ENCODE measurements around the gene RRAGC. TPM values are rescaled to one million over a fixed set of nuclear protein-coding genes. Genes with fewer than 3 reads are reported as not detected.
A peak's percentile ranks its signal among the peaks of the same experiment; 100 is the strongest.

RRAGC gene
- total and polyA plus RNA-seq, 9 of the 15 experiments (the other 6 are each of a cell fraction or from before 2014, with no cell fraction given): 3.9 to 16.9 (median 10.9) TPM

DNA sequence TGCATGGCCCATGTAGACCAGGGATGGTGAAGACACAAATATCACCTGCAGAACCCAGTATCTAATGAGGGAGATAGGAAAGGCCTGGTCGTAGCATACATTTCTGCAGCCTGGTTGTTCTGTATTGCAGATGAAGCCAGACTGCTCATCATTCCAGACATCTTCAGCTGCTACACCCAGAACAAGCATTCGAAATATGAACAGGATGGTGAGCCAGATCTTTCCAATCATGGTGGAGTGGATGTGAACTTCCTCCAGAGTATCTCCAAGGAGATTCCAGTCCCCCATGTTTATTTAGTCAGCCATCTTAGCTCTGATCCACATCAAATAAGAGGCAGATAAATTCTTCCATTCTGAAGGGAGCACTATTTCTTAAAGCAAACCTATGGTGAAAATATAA, 16.2 kb upstream of the RRAGC start (continued):
- TF ChIP-seq ILK (tag; IDR thresholded peaks at IDR 0.05; ENCODE audit: borderline replicate concordance, low read depth): no peak

DNA sequence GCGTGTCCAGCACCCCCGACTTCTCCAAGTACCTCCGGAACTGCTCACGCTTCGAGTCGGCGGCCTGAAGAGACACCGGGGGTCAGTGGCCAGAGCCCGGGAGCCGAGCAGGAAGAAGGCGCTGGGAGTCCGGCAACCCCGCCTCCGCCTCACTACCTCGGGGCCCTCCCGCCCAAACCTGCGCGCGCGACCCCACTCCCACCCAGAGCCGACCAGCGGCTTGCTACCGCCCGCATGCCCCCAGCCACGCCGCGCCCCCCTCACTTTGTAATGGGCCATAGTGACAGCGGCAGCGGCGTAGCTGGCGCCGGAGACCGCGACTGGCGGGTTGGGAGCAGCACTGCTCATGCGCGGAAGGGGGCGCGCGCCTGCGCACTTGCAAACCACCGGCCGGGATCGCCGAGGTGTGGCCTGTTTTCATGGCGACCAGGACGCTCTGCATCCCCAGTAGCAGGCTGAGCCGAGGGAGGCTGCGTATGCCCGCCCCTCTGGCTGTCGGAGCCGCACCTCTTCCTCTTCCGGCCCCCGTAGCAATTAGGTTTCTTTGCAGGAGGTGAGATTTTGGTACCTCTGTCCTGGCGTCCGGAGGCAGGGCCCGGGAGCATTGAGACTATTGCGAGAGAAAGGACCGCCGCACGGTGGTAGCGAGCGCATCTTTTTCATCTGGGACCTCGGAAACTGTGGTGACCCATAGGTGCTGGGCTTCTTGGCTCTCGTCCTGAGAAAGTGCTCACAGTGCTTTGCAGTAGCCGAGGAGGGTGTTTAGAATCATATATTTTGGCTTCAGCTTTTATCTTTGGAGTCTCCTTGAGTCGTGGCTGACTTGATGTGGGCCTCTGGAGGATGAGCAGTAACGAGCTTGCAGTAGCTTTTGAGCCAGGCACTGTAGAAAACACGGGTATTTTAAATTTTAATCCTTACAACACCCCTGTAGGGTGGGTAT, 13.7 kb upstream of the RRAGC start, which contains the start of gene MYCBP:
Gene MYCBP, minus strand, starts transcription at position 322 of the 943 bp plus-strand sequence. Its CDS starts 43 bp downstream, at position 279.
- peaks cover 6% of the 10 kb centered on the region; the same call in 2 of the 3 replicates for H3K36me3 ChIP-seq (ENCODE audit: control insufficient read depth, insufficient read depth, low read length)
- 1% methylated on average over 66 of the region's 69 CpGs for WGBS (ENCODE audit: insufficient coverage, low coverage, missing lambda C conversion rate)
- H3K27ac ChIP-seq (ENCODE audit: extremely low read depth, low read depth, low read length): peak within 1 kb of the TSS; percentile 68
- in situ Hi-C loops (cut with MboI): no loop called here
- peak within 1 kb of the TSS; percentile 77 to 99 for H3K9ac ChIP-seq (ENCODE audit: insufficient read depth in 1 of 2, low read depth in 2 of 2, low read length in 2 of 2)
- H3K27me3 ChIP-seq (ENCODE audit: control insufficient read depth in 2 of 2, insufficient read depth in 2 of 2, low read length in 2 of 2): no peaks in the 10 kb centered on the region
- FAIRE-seq (peak; percentile 97), DNase-seq (ENCODE audit: extremely low read depth in 1 of 4, low spot score in 3 of 4) (peak; percentile 98 to 99 (median 98)), ATAC-seq (peak; percentile 98)
- ChIA-PET CTCF (ENCODE audit: low intra/inter-chr PET ratio) (no interaction called here), POLR2A (interaction anchor here (0.7 to 2.6 kb wide), 7 partner anchors 12 to 202 kb away, joined by 3 to 12 read pairs (median 4); partner anchors contain the start of genes NDUFS5 and RRAGC)
- H3K4me2 ChIP-seq (ENCODE audit: insufficient read depth, low read length): peak within 1 kb of the TSS; percentile 94
- H3K9me3 ChIP-seq (replicated peaks; ENCODE audit: control insufficient read depth, insufficient read depth, low read depth, low read length): no peaks in the 10 kb centered on the region
- no peaks in the 10 kb centered on the region for H4K20me1 ChIP-seq (replicated peaks; ENCODE audit: control insufficient read depth, insufficient read depth, low read length)
- H2AFZ ChIP-seq (ENCODE audit: low read depth, low read length): peak within 1 kb of the TSS; percentile 93
- peaks cover 7 to 20% of the 10 kb centered on the region in 2 experiments; a peak in 4 of 5 replicates for H3K4me1 ChIP-seq (replicated peaks in 1 of 2; ENCODE audit: control insufficient read depth in 2 of 2, insufficient read depth in 2 of 2, low read length in 2 of 2)
- H3K9me1 ChIP-seq (ENCODE audit: control insufficient read depth, insufficient read depth, low read length): no peaks in the 10 kb centered on the region
- peak within 1 kb of the TSS; percentile 59 for H3K4me3 ChIP-seq
- TSS peak; percentile 88 for BruUV-seq (replicated peaks)
- intact Hi-C loops (cut with micrococcal nuclease): no loop called here
- peaks cover 23% of the 10 kb centered on the region for H3K79me2 ChIP-seq (ENCODE audit: control insufficient read depth, insufficient read depth, low read length)
- no peak for TF ChIP-seq JUNB (CRISPR knock-in tag; conservative IDR thresholded peaks at IDR 0.05)
- no peak for TF ChIP-seq SNRNP70 (optimal IDR thresholded peaks at IDR 0.05; ENCODE audit: low read depth, low read length)
- TF ChIP-seq ATF4 (CRISPR knock-in tag; IDR thresholded peaks at IDR 0.05): no peak
- TF ChIP-seq POLR3A (IDR thresholded peaks at IDR 0.05; ENCODE audit: borderline replicate concordance, extremely low read depth, insufficient read depth, insufficient read length): no peak
- TF ChIP-seq PHF8 (IDR thresholded peaks at IDR 0.05; ENCODE audit: borderline replicate concordance, low read length): peak; percentile 81; the same call in 1 of the 2 replicates
- TF ChIP-seq PHTF2 (CRISPR knock-in tag; IDR thresholded peaks at IDR 0.05): no peak
- no peak for TF ChIP-seq HDAC2 (IDR thresholded peaks at IDR 0.05)
- TF ChIP-seq BCLAF1 (IDR thresholded peaks at IDR 0.05; ENCODE audit: borderline replicate concordance in 1 of 2, control insufficient read depth in 1 of 2, low read depth in 2 of 2, low read length in 1 of 2): no peak
- TF ChIP-seq HNRNPL (IDR thresholded peaks at IDR 0.05; ENCODE audit: low read depth, low read length): no peak
- TF ChIP-seq HNRNPH1 (optimal IDR thresholded peaks at IDR 0.05; ENCODE audit: low read depth, low read length): no peak
- TF ChIP-seq NFIC (IDR thresholded peaks at IDR 0.05): no peak
